Measurements from ENCODE around the gene MYO5A.

Gene MYO5A

GRCh38 chr15:52317688-52318087, 211.0 kb downstream of the MYO5A start:
- no peak for TF ChIP-seq PATZ1 (CRISPR knock-in tag; IDR thresholded peaks at IDR 0.05; ENCODE audit: borderline replicate concordance)
- no peak for TF ChIP-seq ZFP30 (CRISPR knock-in tag; IDR thresholded peaks at IDR 0.05)
- TF ChIP-seq ISL1 (CRISPR knock-in tag; IDR thresholded peaks at IDR 0.05): no peak
- TF ChIP-seq ARNTL (CRISPR knock-in tag; IDR thresholded peaks at IDR 0.05; ENCODE audit: borderline replicate concordance, low read depth): no peak
- TF ChIP-seq RARB (CRISPR knock-in tag; IDR thresholded peaks at IDR 0.05): no peak
- no peak for ATAC-seq

GRCh38 chr15:52317022-52317421, 211.7 kb downstream of the MYO5A start:
- no peak for TF ChIP-seq TOX (CRISPR knock-in tag; IDR thresholded peaks at IDR 0.05; ENCODE audit: borderline replicate concordance)
- TF ChIP-seq ZNF565 (CRISPR knock-in tag; conservative IDR thresholded peaks at IDR 0.05; ENCODE audit: low read depth): no peak
- no peak for TF ChIP-seq RARB (CRISPR knock-in tag; IDR thresholded peaks at IDR 0.05)
- no peak for TF ChIP-seq BACH2 (CRISPR knock-in tag; IDR thresholded peaks at IDR 0.05; ENCODE audit: borderline replicate concordance)
- TF ChIP-seq GLIS3 (CRISPR knock-in tag; IDR thresholded peaks at IDR 0.05): no peak
- no peak for TF ChIP-seq SNAI2 (CRISPR knock-in tag; IDR thresholded peaks at IDR 0.05)
- TF ChIP-seq POU6F1 (CRISPR knock-in tag; IDR thresholded peaks at IDR 0.05; ENCODE audit: borderline replicate concordance, low read depth): no peak
- no peak for TF ChIP-seq TCF4 (CRISPR knock-in tag; IDR thresholded peaks at IDR 0.05; ENCODE audit: borderline replicate concordance)
- ATAC-seq: no peak

- TF ChIP-seq CSRNP3 (CRISPR knock-in tag; IDR thresholded peaks at IDR 0.05) (no peak), TOX (CRISPR knock-in tag; IDR thresholded peaks at IDR 0.05; ENCODE audit: borderline replicate concordance) (no peak), SNAI2 (CRISPR knock-in tag; IDR thresholded peaks at IDR 0.05) (no peak), TCF4 (CRISPR knock-in tag; IDR thresholded peaks at IDR 0.05; ENCODE audit: borderline replicate concordance) (no peak), PPARA (CRISPR knock-in tag; IDR thresholded peaks at IDR 0.05; ENCODE audit: borderline replicate concordance) (no peak), ISL1 (CRISPR knock-in tag; IDR thresholded peaks at IDR 0.05) (no peak), ZNF70 (CRISPR knock-in tag; IDR thresholded peaks at IDR 0.05) (no peak), CSDC2 (CRISPR knock-in tag; IDR thresholded peaks at IDR 0.05) (no peak)
- ATAC-seq: no peak
Observed at GRCh38 chr15:52309154-52309548, 219.5 kb downstream of the MYO5A start.

- no peak for TF ChIP-seq TSHZ2 (CRISPR knock-in tag; IDR thresholded peaks at IDR 0.05)
- no peak for TF ChIP-seq PPARA (CRISPR knock-in tag; IDR thresholded peaks at IDR 0.05; ENCODE audit: borderline replicate concordance)
- no peak for TF ChIP-seq ZNF70 (CRISPR knock-in tag; IDR thresholded peaks at IDR 0.05)
- TF ChIP-seq ESRRG (CRISPR knock-in tag; IDR thresholded peaks at IDR 0.05): no peak
- TF ChIP-seq ARNTL (CRISPR knock-in tag; IDR thresholded peaks at IDR 0.05; ENCODE audit: borderline replicate concordance, low read depth): no peak
- TF ChIP-seq GLIS3 (CRISPR knock-in tag; IDR thresholded peaks at IDR 0.05): no peak
- TF ChIP-seq ZNF565 (CRISPR knock-in tag; conservative IDR thresholded peaks at IDR 0.05; ENCODE audit: low read depth): no peak
- no peak for TF ChIP-seq RARB (CRISPR knock-in tag; IDR thresholded peaks at IDR 0.05)
- no peak for TF ChIP-seq CREB5 (CRISPR knock-in tag; IDR thresholded peaks at IDR 0.05; ENCODE audit: low read depth)
- TF ChIP-seq ISL1 (CRISPR knock-in tag; IDR thresholded peaks at IDR 0.05): no peak
- TF ChIP-seq ZFP30 (CRISPR knock-in tag; IDR thresholded peaks at IDR 0.05): no peak
- no peak for TF ChIP-seq TOX (CRISPR knock-in tag; IDR thresholded peaks at IDR 0.05; ENCODE audit: borderline replicate concordance)
- TF ChIP-seq POU6F1 (CRISPR knock-in tag; IDR thresholded peaks at IDR 0.05; ENCODE audit: borderline replicate concordance, low read depth): no peak
- no peak for TF ChIP-seq BACH2 (CRISPR knock-in tag; IDR thresholded peaks at IDR 0.05; ENCODE audit: borderline replicate concordance)
- TF ChIP-seq CSDC2 (CRISPR knock-in tag; IDR thresholded peaks at IDR 0.05): no peak
- TF ChIP-seq TCF4 (CRISPR knock-in tag; IDR thresholded peaks at IDR 0.05; ENCODE audit: borderline replicate concordance): no peak
- ATAC-seq: no peak
Observed at GRCh38 chr15:52308446-52309153, 220.1 kb downstream of the MYO5A start.
